OCI-LY7 (cell line): Measurements from ENCODE around the gene GEMIN5.

ENCODE experiments used
- CTCF ChIP-seq: fragments of 200-600 bp; sonication (generic); conservative IDR thresholded peaks from 2 replicates; pipeline ENCODE4 v1.5.1; 2014; ENCODE audit warnings: mild to moderate bottlenecking, antibody characterized with exemption, low read length, moderate library complexity, mixed read lengths
- EZH2phosphoT487 ChIP-seq: fragments of 200-600 bp; sonication (generic); IDR thresholded peaks from 2 replicates; pipeline ENCODE4 v1.6.1; 2018; ENCODE audit warnings: low read depth, borderline replicate concordance, mild to moderate bottlenecking, mixed run types, antibody characterized with exemption, low read length, moderate library complexity, mixed read lengths

DNA sequence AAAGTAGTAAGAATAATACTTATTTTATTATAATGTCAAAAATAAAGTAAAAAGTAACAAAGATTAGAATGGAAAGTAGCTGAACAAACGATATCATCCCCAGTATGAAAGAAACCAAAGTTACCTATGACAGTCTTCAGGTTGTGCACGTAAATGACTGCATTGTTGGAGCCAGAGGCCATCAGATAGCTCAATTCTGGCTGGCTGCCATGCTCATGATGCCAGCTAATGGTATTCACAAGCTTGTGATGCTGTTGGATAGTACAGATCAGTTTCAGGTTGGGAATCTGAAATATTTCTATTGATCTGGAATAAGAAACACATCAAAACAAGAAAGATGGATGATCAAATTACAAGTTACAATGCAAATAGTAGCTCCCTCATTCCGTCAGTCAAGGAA, 21.1 kb downstream of the GEMIN5 start:
- TF ChIP-seq EZH2phosphoT487 = no peak
- no peak for TF ChIP-seq CTCF
